Uterus (tissue), 4 donors: ENCODE results near the gene TRIP10. TPM values are rescaled to one million over a fixed set of nuclear protein-coding genes. Genes with fewer than 3 reads are reported as not detected.

ENCODE experiments used
- DNase-seq, 2 donors: peaks; one replicate each; pipeline ENCODE4 v3.0.0-alpha.2; 2019 to 2020
- H3K27ac ChIP-seq, 2 donors: fragments of 200-600 bp; sonication (generic); 1 replicate in 1 of 2; 2 replicates in 1 of 2; pipeline ENCODE4 v1.5.1; 2016 to 2018
- H3K27me3 ChIP-seq, 2 donors: fragments of 200-600 bp; sonication (generic); one replicate each; pipeline ENCODE4 v1.5.1; 2018 to 2019; ENCODE audit warnings: control low read depth in 1 of 2
- H3K36me3 ChIP-seq, 2 donors: fragments of 200-600 bp; sonication (generic); one replicate each; pipeline ENCODE4 v1.5.1; 2019; ENCODE audit warnings: control low read depth in 1 of 2
- H3K4me1 ChIP-seq, 2 donors: fragments of 200-600 bp; sonication (generic); one replicate each; pipeline ENCODE4 v1.5.1; 2018 to 2019; ENCODE audit warnings: control low read depth in 1 of 2
- H3K4me3 ChIP-seq, 2 donors: fragments of 200-600 bp; sonication (generic); 1 replicate in 1 of 2; 2 replicates in 1 of 2; pipeline ENCODE4 v1.5.1; 2018 to 2019; ENCODE audit warnings: mild to moderate bottlenecking in 1 of 2
- H3K9me3 ChIP-seq, 2 donors: fragments of 200-600 bp; sonication (generic); one replicate each; pipeline ENCODE4 v1.5.1; 2019; ENCODE audit warnings: control low read depth in 1 of 2
- CTCF ChIP-seq, 4 experiments: fragments of 200-600 bp in 2 of 4; fragments of 450-650 bp in 2 of 4; sonication (generic) in 2 of 4; IDR thresholded peaks; one replicate each; pipeline ENCODE4 v1.5.1; 2016 to 2019; ENCODE audit warnings: antibody characterized with exemption in 4 of 4, mild to moderate bottlenecking in 2 of 4, moderate library complexity in 1 of 4
- POLR2A ChIP-seq, 2 donors: fragments of 450-650 bp; IDR thresholded peaks; one replicate each; pipeline ENCODE4 v1.6.1; 2016; ENCODE audit warnings: antibody characterized with exemption in 2 of 2, mild to moderate bottlenecking in 1 of 2, moderate library complexity in 1 of 2
- intact Hi-C: fragments of 100-400 bp; cut with DNase I; formaldehyde crosslinking; loops from one replicate; pipeline ENCODE4 v1.15.1; 2023; ENCODE audit warnings: low total_unique reads
- total RNA-seq, 4 donors: library from RNA; depleted of rRNA in 3 of 4; stranded (reverse); fragments of >200 nt in 3 of 4; gene quantifications; one replicate each; pipeline versions ENCODE4 v1.1.0 to v1.2.4, GENCODE V29; 2014 to 2023
- donor health status: DM: yes; HTN: yes; CAD: no.

Gene TRIP10
- total RNA-seq, 4 donors from 2014 or later = 36.0 to 144 (median 48.2) TPM

- H3K4me1 ChIP-seq = no peaks in the 10 kb centered on the region
- H3K36me3 ChIP-seq = no peaks in the 10 kb centered on the region
- no peak for TF ChIP-seq CTCF (IDR thresholded peaks at IDR 0.05)
- no peak for TF ChIP-seq POLR2A (IDR thresholded peaks at IDR 0.05)
- H3K9me3 ChIP-seq = no peaks in the 10 kb centered on the region
- no peak for DNase-seq
- H3K27me3 ChIP-seq = no peaks in the 10 kb centered on the region
- H3K27ac ChIP-seq = peak overlapping the region; percentile 21 to 63
- intact Hi-C loops = no loop called here
- H3K4me3 ChIP-seq = no peak overlapping the region
These were observed 14.6 kb upstream of the TRIP10 start for GRCh38 chr19:6724631-6725492.

- intact Hi-C loops = no loop called here
- TF ChIP-seq CTCF (IDR thresholded peaks at IDR 0.05) (no peak), POLR2A (IDR thresholded peaks at IDR 0.05) (no peak)
- Histone ChIP-seq H3K9me3 (no peaks in the 10 kb centered on the region), H3K4me1 (no peaks in the 10 kb centered on the region), H3K36me3 (no peaks in the 10 kb centered on the region), H3K27ac (peak overlapping the region in 1 of 2 donors; percentile 63), H3K27me3 (no peaks in the 10 kb centered on the region), H3K4me3 (no peak overlapping the region)
- no peak for DNase-seq
These were observed 13.8 kb upstream of the TRIP10 start for GRCh38 chr19:6725513-6726231.

- TF ChIP-seq POLR2A (IDR thresholded peaks at IDR 0.05) (no peak), CTCF (IDR thresholded peaks at IDR 0.05) (no peak)
- Histone ChIP-seq H3K27ac (no peak overlapping the region), H3K4me3 (no peak overlapping the region), H3K9me3 (no peaks in the 10 kb centered on the region), H3K27me3 (no peaks in the 10 kb centered on the region), H3K36me3 (no peaks in the 10 kb centered on the region), H3K4me1 (no peaks in the 10 kb centered on the region)
- DNase-seq = no peak
- intact Hi-C loops = no loop called here
These were observed 11.1 kb upstream of the TRIP10 start for GRCh38 chr19:6728346-6728745.

- Histone ChIP-seq H3K36me3 (no peaks in the 10 kb centered on the region), H3K27me3 (no peaks in the 10 kb centered on the region), H3K4me1 (no peaks in the 10 kb centered on the region), H3K4me3 (no peak overlapping the region), H3K9me3 (no peaks in the 10 kb centered on the region), H3K27ac (no peak overlapping the region)
- intact Hi-C loops = no loop called here
- TF ChIP-seq POLR2A (IDR thresholded peaks at IDR 0.05) (no peak), CTCF (IDR thresholded peaks at IDR 0.05) (no peak)
- no peak for DNase-seq
These were observed 9.8 kb upstream of the TRIP10 start for GRCh38 chr19:6729573-6730152.
